GM12878 (cell line): Measurements from ENCODE around the gene PDLIM5. TPM values are rescaled to one million over a fixed set of nuclear protein-coding genes. Genes with fewer than 3 reads are reported as not detected.
A peak's percentile ranks its signal among the peaks of the same experiment; 100 is the strongest.

Source experiments
- CBX3 ChIP-seq: fragments of 200-600 bp; sonication (generic); IDR thresholded peaks from 2 replicates; pipeline ENCODE4 v1.6.1; 2016; ENCODE audit warnings: low read depth, borderline replicate concordance
- CUX1 ChIP-seq: IDR thresholded peaks from 2 replicates; pipeline ENCODE4 v1.6.1; 2012; ENCODE audit warnings: improper control_type of control experiment, low read depth, low read length; ENCODE audit not compliant: insufficient replicate concordance
- E4F1 ChIP-seq: fragments of 450-650 bp; IDR thresholded peaks from 2 replicates; pipeline ENCODE4 v1.6.1; 2018; ENCODE audit warnings: borderline replicate concordance, mild to moderate bottlenecking; ENCODE audit not compliant: partially characterized antibody
- ETV6 ChIP-seq, 2 experiments: fragments of 450-650 bp in 1 of 2; IDR thresholded peaks in 1 of 2; conservative IDR thresholded peaks in 1 of 2; 2 replicates each; pipeline ENCODE4 v1.6.1; 2014; ENCODE audit warnings: antibody characterized with exemption in 1 of 2, borderline replicate concordance in 1 of 2, low read depth in 1 of 2, mild to moderate bottlenecking in 1 of 2, moderate library complexity in 1 of 2
- HDAC6 ChIP-seq: fragments of 200-600 bp; sonication (generic); IDR thresholded peaks from one replicate; pipeline ENCODE4 v1.8.0; 2017; ENCODE audit warnings: antibody characterized with exemption; ENCODE audit not compliant: unreplicated experiment
- IKZF2 ChIP-seq, 2 experiments: fragments of 450-650 bp; IDR thresholded peaks; 2 replicates each; pipeline ENCODE4 v1.6.1; 2017; ENCODE audit warnings: mild to moderate bottlenecking in 2 of 2, moderate library complexity in 2 of 2
- IRF4 ChIP-seq: IDR thresholded peaks from 2 replicates; pipeline ENCODE4 v1.6.1; 2011; ENCODE audit warnings: low read depth, low read length
- LARP7 ChIP-seq: fragments of 450-650 bp; IDR thresholded peaks from 2 replicates; pipeline ENCODE4 v1.6.1; 2017; ENCODE audit warnings: mild to moderate bottlenecking
- NR2C1 ChIP-seq: fragments of 450-650 bp; IDR thresholded peaks from 2 replicates; pipeline ENCODE4 v1.6.1; 2017; ENCODE audit warnings: antibody characterized with exemption, mild to moderate bottlenecking, moderate library complexity
- SIX5 ChIP-seq: IDR thresholded peaks from 2 replicates; pipeline ENCODE4 v1.6.1; 2011; ENCODE audit warnings: mild to moderate bottlenecking, low read depth, low read length, moderate library complexity; ENCODE audit not compliant: severe bottlenecking
- SUPT20H ChIP-seq: IDR thresholded peaks from 2 replicates; pipeline ENCODE4 v1.6.1; 2011; ENCODE audit warnings: low read depth, mild to moderate bottlenecking, low read length, moderate library complexity, borderline replicate concordance; ENCODE audit not compliant: control insufficient read depth
- ZSCAN29 ChIP-seq: fragments of 450-650 bp; IDR thresholded peaks from 2 replicates; pipeline ENCODE4 v1.6.1; 2017; ENCODE audit warnings: mild to moderate bottlenecking, moderate library complexity
- polyA plus RNA-seq, 11 experiments: library from polyadenylated mRNA; depleted of rRNA in 4 of 11; unstranded in 6 of 11; stranded (reverse) in 5 of 11; fragments of >200 nt; fragmentation: Nextera tagmentation in 4 of 11; fragmentation: Illumina TruSeq in 1 of 11; extraction: Ambion mirVana in 4 of 11; extraction: Trizol in 1 of 11; gene quantifications; 1 replicate in 1 of 11; 2 replicates in 10 of 11; pipeline versions ENCODE4 v1.2.1 to v1.2.3, GENCODE V29; 2011 to 2016; ENCODE audit warnings: inconsistent platforms in 2 of 11, missing spikeins in 2 of 11, low read depth in 1 of 11
- total RNA-seq, 4 experiments: library from RNA; depleted of rRNA in 3 of 4; stranded (reverse); fragments of >200 nt in 3 of 4; fragmentation: Illumina TruSeq in 1 of 4; extraction: Trizol in 1 of 4; gene quantifications; 2 replicates each; pipeline versions ENCODE4 v1.2.1 to v1.2.3, GENCODE V29; 2013 to 2021
- TF ChIP-seq, protein P1 (sequence below): fragments of 450-650 bp; IDR thresholded peaks from 2 replicates; pipeline ENCODE4 v1.6.1; 2017; ENCODE audit warnings: antibody characterized with exemption, mild to moderate bottlenecking, moderate library complexity
- TF ChIP-seq, protein P2 (sequence below): IDR thresholded peaks from 2 replicates; pipeline ENCODE4 v1.6.1; 2011; ENCODE audit warnings: mild to moderate bottlenecking, low read depth, low read length, moderate library complexity; ENCODE audit not compliant: insufficient replicate concordance
- TF ChIP-seq, protein P3 (sequence below): fragments of 450-650 bp; IDR thresholded peaks from 2 replicates; pipeline ENCODE4 v1.6.1; 2014; ENCODE audit warnings: mild to moderate bottlenecking

PDLIM5 gene
- total and polyA plus RNA-seq, 10 of the 15 experiments (the other 5 are each of a cell fraction or from before 2014, with no cell fraction given), result 10.0 to 52.9 (median 20.7) TPM

GRCh38 chr4:94534401-94535312 lies 82.9 kb downstream of the PDLIM5 start (continued):
- TF ChIP-seq CUX1 (no peak), NR2C1 (no peak), IKZF2 (IDR thresholded peaks at IDR 0.05) (peak; percentile 80 to 83), ETV6 (conservative IDR thresholded peaks at IDR 0.05 in 1 of 2, IDR thresholded peaks at IDR 0.05 in 1 of 2; ENCODE audit: borderline replicate concordance in 1 of 2, low read depth in 1 of 2) (no peak), SIX5 (no peak), CBX3 (no peak), LARP7 (no peak), SUPT20H (no peak), E4F1 (no peak), HDAC6 (no peak), IRF4 (peak; percentile 78), ZSCAN29 (no peak)
- TF ChIP-seq, protein P1, sequence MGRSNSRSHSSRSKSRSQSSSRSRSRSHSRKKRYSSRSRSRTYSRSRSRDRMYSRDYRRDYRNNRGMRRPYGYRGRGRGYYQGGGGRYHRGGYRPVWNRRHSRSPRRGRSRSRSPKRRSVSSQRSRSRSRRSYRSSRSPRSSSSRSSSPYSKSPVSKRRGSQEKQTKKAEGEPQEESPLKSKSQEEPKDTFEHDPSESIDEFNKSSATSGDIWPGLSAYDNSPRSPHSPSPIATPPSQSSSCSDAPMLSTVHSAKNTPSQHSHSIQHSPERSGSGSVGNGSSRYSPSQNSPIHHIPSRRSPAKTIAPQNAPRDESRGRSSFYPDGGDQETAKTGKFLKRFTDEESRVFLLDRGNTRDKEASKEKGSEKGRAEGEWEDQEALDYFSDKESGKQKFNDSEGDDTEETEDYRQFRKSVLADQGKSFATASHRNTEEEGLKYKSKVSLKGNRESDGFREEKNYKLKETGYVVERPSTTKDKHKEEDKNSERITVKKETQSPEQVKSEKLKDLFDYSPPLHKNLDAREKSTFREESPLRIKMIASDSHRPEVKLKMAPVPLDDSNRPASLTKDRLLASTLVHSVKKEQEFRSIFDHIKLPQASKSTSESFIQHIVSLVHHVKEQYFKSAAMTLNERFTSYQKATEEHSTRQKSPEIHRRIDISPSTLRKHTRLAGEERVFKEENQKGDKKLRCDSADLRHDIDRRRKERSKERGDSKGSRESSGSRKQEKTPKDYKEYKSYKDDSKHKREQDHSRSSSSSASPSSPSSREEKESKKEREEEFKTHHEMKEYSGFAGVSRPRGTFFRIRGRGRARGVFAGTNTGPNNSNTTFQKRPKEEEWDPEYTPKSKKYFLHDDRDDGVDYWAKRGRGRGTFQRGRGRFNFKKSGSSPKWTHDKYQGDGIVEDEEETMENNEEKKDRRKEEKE, result no peak
- TF ChIP-seq, protein P2, sequence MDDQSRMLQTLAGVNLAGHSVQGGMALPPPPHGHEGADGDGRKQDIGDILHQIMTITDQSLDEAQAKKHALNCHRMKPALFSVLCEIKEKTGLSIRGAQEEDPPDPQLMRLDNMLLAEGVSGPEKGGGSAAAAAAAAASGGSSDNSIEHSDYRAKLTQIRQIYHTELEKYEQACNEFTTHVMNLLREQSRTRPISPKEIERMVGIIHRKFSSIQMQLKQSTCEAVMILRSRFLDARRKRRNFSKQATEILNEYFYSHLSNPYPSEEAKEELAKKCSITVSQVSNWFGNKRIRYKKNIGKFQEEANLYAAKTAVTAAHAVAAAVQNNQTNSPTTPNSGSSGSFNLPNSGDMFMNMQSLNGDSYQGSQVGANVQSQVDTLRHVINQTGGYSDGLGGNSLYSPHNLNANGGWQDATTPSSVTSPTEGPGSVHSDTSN, result no peak
- TF ChIP-seq, protein P3, sequence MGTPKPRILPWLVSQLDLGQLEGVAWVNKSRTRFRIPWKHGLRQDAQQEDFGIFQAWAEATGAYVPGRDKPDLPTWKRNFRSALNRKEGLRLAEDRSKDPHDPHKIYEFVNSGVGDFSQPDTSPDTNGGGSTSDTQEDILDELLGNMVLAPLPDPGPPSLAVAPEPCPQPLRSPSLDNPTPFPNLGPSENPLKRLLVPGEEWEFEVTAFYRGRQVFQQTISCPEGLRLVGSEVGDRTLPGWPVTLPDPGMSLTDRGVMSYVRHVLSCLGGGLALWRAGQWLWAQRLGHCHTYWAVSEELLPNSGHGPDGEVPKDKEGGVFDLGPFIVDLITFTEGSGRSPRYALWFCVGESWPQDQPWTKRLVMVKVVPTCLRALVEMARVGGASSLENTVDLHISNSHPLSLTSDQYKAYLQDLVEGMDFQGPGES, result no peak
